Subcutaneous adipose tissue (tissue), 4 donors: ENCODE data around the gene SNORC. TPM values are rescaled to one million over a fixed set of nuclear protein-coding genes. Genes with fewer than 3 reads are reported as not detected.

Experiments used
- total RNA-seq, 4 donors: library from RNA; depleted of rRNA; stranded (reverse); fragments of >200 nt; gene quantifications; one replicate each; pipeline ENCODE4 v1.1.0, GENCODE V29; 2016
- TF ChIP-seq, protein P1 (sequence below): fragments of 450-650 bp; IDR thresholded peaks from one replicate; pipeline ENCODE4 v1.5.1; 2016; ENCODE audit warnings: low read depth, mild to moderate bottlenecking, control low read depth, antibody characterized with exemption, moderate library complexity

Gene SNORC
- under 1 TPM in 3 of 4 donors, not detected in 1; 0.17 to 0.57 (median 0.49) TPM for total RNA-seq

DNA sequence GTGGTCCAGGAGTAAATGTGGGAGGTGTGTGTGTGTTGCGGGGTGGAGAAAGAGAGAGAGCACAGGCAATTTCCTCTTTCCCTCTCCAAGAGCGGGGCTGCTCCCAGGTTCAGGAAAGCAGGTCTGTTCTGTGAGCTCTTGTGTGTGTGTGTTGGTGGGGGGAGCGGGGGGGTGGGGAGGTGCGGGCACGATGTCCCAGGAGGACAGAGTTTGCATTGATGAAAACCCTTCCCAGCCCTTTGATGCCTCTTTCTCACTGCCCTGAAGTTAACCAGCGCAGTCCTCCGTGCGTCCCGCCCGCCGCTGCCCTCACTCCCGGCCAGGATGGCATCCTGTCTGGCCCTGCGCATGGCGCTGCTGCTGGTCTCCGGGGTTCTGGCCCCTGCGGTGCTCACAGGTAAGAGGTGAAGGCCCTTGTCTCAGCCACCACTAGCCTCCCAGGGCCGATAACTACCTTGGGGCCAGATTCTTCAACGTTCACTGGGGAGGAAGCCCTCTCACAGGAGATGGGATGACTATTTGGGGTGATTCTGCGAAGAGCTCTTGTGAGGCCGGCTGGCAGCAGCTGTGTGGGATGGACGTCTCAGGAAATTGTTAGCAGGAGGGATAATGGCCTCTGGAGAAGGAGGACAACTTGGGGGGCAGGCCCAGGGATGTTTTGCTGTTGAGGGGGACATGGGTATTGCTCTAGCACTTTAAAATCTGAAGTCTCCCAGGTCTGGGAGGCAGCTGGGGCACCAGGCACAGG, at the start of gene SNORC:
SNORC (plus strand) TSS at position 247 of the 748 bp plus-strand sequence; CDS start at position 325, 78 bp downstream.
- TF ChIP-seq, protein P1, sequence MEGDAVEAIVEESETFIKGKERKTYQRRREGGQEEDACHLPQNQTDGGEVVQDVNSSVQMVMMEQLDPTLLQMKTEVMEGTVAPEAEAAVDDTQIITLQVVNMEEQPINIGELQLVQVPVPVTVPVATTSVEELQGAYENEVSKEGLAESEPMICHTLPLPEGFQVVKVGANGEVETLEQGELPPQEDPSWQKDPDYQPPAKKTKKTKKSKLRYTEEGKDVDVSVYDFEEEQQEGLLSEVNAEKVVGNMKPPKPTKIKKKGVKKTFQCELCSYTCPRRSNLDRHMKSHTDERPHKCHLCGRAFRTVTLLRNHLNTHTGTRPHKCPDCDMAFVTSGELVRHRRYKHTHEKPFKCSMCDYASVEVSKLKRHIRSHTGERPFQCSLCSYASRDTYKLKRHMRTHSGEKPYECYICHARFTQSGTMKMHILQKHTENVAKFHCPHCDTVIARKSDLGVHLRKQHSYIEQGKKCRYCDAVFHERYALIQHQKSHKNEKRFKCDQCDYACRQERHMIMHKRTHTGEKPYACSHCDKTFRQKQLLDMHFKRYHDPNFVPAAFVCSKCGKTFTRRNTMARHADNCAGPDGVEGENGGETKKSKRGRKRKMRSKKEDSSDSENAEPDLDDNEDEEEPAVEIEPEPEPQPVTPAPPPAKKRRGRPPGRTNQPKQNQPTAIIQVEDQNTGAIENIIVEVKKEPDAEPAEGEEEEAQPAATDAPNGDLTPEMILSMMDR: no peak

DNA sequence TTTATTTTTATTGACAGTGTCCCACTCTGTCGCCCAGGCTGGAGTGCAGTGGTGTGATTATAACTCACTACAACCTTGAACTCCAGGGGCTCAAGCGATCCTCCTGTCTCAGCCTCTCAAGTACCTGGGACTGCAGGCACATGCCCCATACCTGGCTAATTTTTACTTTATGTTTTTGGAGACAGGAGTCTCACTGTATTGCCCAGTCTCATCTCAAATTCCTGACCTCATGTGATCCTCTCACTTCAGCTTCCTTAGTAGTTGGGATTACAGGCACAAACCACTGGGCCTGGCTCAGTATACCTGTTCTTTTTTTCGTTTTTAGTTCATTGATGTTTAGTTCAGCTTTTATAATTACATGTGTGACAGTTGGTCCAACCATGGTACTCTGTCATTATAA, 40.1 kb upstream of the SNORC start:
- TF ChIP-seq, protein P1: no peak

DNA sequence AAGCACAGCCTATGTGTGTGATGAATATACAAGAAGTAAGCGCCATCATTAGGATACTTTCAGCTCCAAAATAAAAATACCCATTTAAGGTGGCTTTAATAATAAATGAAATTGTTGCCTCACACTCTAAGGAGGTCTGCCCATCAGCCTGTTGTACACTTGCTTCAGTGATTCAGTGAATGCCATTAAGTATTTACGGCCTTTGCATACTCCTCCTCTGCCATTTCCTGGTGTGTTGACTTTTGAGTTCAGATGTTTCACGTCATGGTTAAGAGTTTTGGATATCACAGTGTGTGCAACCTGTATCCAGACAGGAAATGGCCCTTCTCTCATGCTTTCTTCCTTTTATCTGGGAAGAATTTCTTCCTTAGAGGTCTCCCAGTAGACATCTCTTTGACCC, 38.6 kb upstream of the SNORC start:
- TF ChIP-seq, protein P1: no peak

DNA sequence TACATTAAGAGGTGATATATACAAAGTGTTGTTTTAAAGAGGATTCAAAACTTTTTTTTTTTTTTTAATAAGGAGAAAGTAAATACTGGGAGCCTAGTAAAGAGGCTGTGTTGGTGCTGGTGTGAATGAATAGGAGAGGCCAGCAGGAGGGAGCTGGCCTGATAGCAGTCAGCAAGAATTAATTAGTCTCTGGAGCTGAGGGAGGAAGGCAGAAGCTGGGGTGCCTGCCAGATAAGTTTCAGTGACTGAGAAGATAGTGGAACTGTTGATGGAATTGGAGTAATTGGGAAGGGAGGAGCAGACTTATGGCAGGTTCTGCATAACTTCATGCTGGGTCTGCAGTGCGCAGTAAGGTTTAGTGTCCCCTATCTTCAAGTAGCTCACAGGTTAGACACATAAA, 36.2 kb upstream of the SNORC start:
- TF ChIP-seq, protein P1: no peak

DNA sequence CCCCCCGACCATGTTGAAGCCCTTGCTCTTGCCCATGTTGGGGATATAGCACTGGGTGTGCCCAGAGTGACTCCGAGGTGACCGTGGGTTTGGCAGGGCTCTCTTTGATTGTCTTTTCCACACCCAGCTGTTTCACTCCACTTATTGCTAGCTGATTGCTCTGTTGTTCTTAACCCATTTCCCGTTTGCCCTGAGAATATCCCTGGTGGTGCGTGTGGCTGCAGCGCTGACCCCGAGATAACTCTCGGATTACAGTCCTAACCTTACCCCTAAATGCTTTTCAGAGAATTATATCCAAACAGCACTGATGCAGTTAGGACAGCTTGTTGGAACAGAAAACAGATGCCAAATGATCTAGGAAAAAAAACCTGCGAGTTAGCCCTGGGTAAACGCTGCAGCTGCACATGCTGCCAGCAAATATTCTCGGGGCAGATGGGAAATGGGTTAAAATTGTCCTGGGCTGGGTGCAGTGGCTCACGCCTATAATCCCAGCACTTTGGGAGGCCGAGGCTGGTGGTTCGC, 34.3 kb upstream of the SNORC start:
- TF ChIP-seq, protein P1: no peak

DNA sequence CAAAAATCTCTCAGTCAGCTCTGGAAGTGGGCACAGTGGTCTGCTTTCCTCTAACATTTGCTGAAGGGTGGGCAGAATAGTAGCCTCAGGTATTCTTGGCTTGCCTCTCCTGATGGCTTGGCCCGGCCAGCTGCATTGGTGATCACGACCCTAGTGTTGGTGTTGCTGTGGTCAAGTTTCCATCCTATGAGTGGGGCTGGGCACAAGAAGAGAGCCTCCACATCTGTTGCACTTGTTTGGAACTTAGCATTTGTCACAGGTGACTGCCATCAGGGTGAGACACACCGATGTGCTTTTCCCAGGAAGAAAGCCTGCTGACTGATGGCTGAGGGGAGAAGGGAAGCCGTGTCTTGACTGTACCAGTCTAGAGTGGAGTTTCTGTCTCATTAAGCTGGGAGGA, 33.1 kb upstream of the SNORC start:
- TF ChIP-seq, protein P1: no peak

DNA sequence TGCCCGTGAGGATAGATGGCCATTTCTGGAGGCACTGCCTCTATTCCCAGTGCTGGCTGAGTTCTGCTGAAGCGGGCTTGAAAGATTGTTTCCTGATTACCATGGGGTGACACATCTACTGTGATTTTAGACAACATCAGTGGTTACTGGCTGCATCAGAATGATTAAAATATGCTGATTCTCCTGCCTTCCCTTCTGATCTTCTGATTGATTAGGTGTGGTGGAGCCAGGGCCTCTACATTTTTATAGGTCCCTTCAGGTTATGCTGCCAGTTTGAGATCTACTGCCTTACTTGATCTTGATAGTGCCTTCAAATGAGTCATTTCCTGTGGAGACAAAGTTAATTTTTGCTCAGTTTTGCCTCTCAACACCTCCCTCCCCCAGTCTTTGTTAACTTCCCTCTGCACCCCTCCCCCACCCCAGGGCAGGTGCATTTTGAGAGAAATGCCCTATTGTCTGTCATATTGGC, 31.6 kb upstream of the SNORC start:
- TF ChIP-seq, protein P1: no peak
